ENCODE measurements around the gene WIZ.
"Not testable (repeated sequence)": the region's sequence is repeated elsewhere in the genome, so short reads cannot be mapped to it uniquely, and the experiment has no call there.

WIZ gene

DNA sequence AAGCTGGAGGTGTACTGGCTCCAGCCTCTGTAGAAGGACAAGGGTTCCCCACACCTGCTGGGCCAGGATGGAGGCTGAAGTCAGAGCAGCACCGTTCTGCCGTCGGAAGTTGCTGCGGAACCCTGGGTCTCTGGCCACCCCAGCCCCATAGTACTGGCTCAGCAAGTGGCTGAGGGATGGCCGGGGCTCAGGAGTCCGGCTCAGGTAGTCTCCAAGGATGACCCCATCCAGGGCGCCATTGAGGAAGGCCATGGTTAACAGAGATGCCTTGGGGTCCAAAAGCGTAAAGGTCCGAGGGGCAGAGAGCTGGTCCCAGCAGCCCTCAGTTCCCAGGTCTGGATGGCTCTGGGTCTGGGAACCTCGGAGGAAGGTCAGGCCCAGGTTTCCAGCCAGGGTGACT, 25.9 kb upstream of the WIZ start:
- H3K79me1 ChIP-seq (ENCODE audit: low read length), result no peaks in the 10 kb centered on the region
- no peak overlapping the region for H3K56ac ChIP-seq (ENCODE audit: low read length)
- no CpG with 5 or more reads among the region's 10 CpGs for WGBS (ENCODE audit: extremely low coverage, insufficient coverage, low lambda C conversion rate)
- DNase-seq, result no peak
- H3K79me2 ChIP-seq (ENCODE audit: control insufficient read depth, insufficient read depth, low read length), result no peaks in the 10 kb centered on the region
- H2BK5ac ChIP-seq (ENCODE audit: low read length), result no peak overlapping the region
- H4K5ac ChIP-seq (ENCODE audit: low read length), result no peak overlapping the region
- no peaks in the 10 kb centered on the region for H3K27me3 ChIP-seq (ENCODE audit: insufficient read depth, low read length, poor library complexity)
- H4K8ac ChIP-seq (ENCODE audit: low read depth, low read length), result no peak overlapping the region
- no peak overlapping the region for H3K4ac ChIP-seq (ENCODE audit: low read depth, low read length)
- H3K18ac ChIP-seq (ENCODE audit: low read length), result no peak overlapping the region
- H2AK5ac ChIP-seq (ENCODE audit: low read length), result no peak overlapping the region
- H3K4me3 ChIP-seq (ENCODE audit: low read length), result no peak overlapping the region
- H3K9ac ChIP-seq (ENCODE audit: low read length), result no peak overlapping the region
- no peak overlapping the region for H2BK15ac ChIP-seq (replicated peaks; ENCODE audit: low read depth)
- H3K27ac ChIP-seq (ENCODE audit: low read depth, low read length), result no peak overlapping the region
- no peaks in the 10 kb centered on the region for H3K4me1 ChIP-seq (ENCODE audit: control insufficient read depth, low read depth, low read length)
- no peak overlapping the region for H3K4me2 ChIP-seq (ENCODE audit: low read length)
- no peak overlapping the region for H3K23ac ChIP-seq (ENCODE audit: low read length)
- no peak overlapping the region for H2BK120ac ChIP-seq (ENCODE audit: low read depth, low read length)
- no peaks in the 10 kb centered on the region for H3K36me3 ChIP-seq (ENCODE audit: control insufficient read depth, insufficient read depth, low read length)

DNA sequence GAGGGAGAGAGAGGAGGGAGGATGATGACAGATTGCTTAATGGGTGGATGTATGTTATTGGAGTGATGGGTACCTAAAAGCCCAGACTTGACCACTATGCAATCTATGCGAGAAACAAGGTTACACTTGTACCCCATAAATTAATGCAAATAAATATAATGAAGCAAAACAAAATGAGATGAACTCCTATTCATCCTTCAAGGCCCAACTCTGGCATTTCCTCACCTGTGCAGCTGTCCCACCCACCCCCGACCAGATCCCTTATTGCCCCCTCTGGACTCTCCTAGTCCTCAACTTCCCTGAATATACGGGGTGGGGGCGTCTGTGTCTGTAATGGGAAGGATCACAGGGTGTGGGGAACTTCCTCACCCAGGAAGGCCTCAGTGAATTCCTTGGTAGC, 25.4 kb upstream of the WIZ start:
- Histone ChIP-seq H3K79me1 (ENCODE audit: low read length) (no peaks in the 10 kb centered on the region), H3K36me3 (ENCODE audit: control insufficient read depth, insufficient read depth, low read length) (no peaks in the 10 kb centered on the region), H2BK120ac (ENCODE audit: low read depth, low read length) (no peak overlapping the region), H3K56ac (ENCODE audit: low read length) (no peak overlapping the region), H4K8ac (ENCODE audit: low read depth, low read length) (no peak overlapping the region), H3K18ac (ENCODE audit: low read length) (no peak overlapping the region), H3K4ac (ENCODE audit: low read depth, low read length) (no peak overlapping the region), H4K5ac (ENCODE audit: low read length) (no peak overlapping the region), H3K79me2 (ENCODE audit: control insufficient read depth, insufficient read depth, low read length) (no peaks in the 10 kb centered on the region), H3K27ac (ENCODE audit: low read depth, low read length) (no peak overlapping the region), H3K9ac (ENCODE audit: low read length) (no peak overlapping the region), H3K27me3 (ENCODE audit: insufficient read depth, low read length, poor library complexity) (no peaks in the 10 kb centered on the region), H2AK5ac (ENCODE audit: low read length) (no peak overlapping the region), H3K4me2 (ENCODE audit: low read length) (no peak overlapping the region), H3K23ac (ENCODE audit: low read length) (no peak overlapping the region), H3K4me3 (ENCODE audit: low read length) (no peak overlapping the region), H2BK15ac (replicated peaks; ENCODE audit: low read depth) (no peak overlapping the region), H2BK5ac (ENCODE audit: low read length) (no peak overlapping the region), H3K4me1 (ENCODE audit: control insufficient read depth, low read depth, low read length) (no peaks in the 10 kb centered on the region)
- no peak for DNase-seq
- no CpG with 5 or more reads among the region's 4 CpGs for WGBS (ENCODE audit: extremely low coverage, insufficient coverage, low lambda C conversion rate)

DNA sequence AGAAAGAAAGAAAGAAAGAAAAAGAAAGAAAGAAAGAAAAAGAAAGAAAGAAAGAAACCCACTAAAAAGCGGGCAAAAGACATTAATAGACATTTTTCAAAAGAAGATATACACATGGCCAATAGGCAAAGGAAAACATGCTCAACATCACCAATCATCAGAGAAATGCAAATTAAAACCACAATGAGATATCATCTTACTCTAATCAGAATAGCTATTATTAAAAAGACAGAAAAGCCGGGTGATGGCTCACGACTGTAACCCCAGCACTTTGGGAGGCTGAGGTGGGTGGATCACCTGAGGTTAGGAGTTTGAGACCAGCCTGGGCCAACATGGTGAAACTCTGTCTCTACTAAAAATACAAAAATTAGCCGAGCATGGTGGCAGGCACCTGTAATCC, 24.1 kb upstream of the WIZ start:
- not testable (repeated sequence) for DNase-seq; H2BK120ac ChIP-seq (ENCODE audit: low read depth, low read length); H3K4ac ChIP-seq (ENCODE audit: low read depth, low read length); H3K18ac ChIP-seq (ENCODE audit: low read length); H3K23ac ChIP-seq (ENCODE audit: low read length); H3K9ac ChIP-seq (ENCODE audit: low read length); H2BK5ac ChIP-seq (ENCODE audit: low read length); H4K5ac ChIP-seq (ENCODE audit: low read length); H3K4me2 ChIP-seq (ENCODE audit: low read length); H2AK5ac ChIP-seq (ENCODE audit: low read length); H3K4me1 ChIP-seq (ENCODE audit: control insufficient read depth, low read depth, low read length); H3K79me1 ChIP-seq (ENCODE audit: low read length); H3K79me2 ChIP-seq (ENCODE audit: control insufficient read depth, insufficient read depth, low read length); H3K36me3 ChIP-seq (ENCODE audit: control insufficient read depth, insufficient read depth, low read length); H3K27ac ChIP-seq (ENCODE audit: low read depth, low read length); H3K27me3 ChIP-seq (ENCODE audit: insufficient read depth, low read length, poor library complexity); H3K56ac ChIP-seq (ENCODE audit: low read length); H2BK15ac ChIP-seq (replicated peaks; ENCODE audit: low read depth); H3K4me3 ChIP-seq (ENCODE audit: low read length); H4K8ac ChIP-seq (ENCODE audit: low read depth, low read length)
- no CpG with 5 or more reads among the region's 4 CpGs for WGBS (ENCODE audit: extremely low coverage, insufficient coverage, low lambda C conversion rate)

DNA sequence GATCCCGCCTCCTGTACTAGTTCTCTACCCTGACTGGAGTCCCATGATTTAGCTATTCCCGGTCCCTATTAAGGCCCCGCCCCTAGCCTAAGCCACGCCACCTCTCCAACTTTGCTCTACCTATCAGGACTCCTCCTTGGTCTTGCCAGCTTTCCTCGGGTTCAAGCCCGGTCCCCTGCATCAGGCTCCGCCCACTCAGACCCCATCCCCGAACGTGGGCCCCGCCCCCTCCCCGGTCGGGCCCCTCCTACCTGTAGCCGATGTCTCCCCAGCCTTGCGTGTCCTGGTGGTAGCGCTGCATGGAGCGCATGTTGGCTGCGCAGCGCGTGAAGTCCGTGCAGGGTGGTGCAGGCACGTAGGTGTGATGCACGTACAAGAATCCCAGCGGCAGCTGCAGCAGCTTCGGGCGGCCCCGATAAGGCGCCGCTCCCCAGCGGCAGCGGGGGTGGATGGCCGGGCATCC, 21.9 kb upstream of the WIZ start:
- DNase-seq, result no peak
- WGBS (ENCODE audit: extremely low coverage, insufficient coverage, low lambda C conversion rate), result no CpG with 5 or more reads among the region's 31 CpGs

DNA sequence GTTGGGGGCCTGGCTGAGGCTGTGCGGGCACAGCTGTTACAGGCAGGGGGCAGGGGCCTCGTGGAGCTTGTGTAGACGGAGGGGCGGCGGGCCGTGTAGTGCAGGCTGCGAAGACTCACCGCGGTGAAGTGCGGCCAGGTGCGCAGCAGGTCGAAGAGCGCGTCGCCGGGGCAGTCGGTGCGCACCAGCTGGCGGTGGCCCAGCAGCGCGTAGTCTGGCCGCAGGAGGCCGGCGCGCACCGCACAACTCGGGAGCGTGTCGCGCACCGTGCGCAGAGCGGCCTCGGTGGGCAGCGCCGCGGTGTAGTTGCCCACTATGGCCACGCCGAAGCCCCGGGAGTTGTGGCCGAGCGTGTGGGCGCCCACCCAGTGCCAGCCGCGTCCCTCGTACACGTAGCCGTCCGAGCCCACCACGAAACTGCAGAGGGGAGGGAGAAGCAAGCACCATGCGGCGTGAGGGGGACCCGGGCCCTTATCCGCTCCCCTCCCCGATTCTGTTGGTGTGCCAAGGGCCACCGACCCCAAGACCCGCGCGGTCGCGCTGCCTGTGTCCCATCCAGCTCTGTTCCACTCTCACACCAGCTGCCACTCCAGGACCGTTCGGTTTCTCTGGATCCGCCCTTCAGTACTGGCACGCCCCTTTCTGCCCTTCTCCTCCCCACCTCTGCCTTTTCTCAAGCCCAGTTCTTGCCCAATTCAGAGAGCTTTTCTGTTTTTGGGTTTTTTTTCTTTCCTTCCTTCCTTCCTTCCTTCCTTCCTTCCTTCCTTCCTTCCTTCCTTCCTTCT, 19.9 kb upstream of the WIZ start:
- H3K4me2 ChIP-seq (ENCODE audit: low read length), result no peak overlapping the region

More for the DNA sequence above, 21.9 kb upstream of the WIZ start:
- Histone ChIP-seq H2BK5ac (ENCODE audit: low read length) (no peak overlapping the region), H3K27me3 (ENCODE audit: insufficient read depth, low read length, poor library complexity) (peaks cover 5% of the 10 kb centered on the region), H3K79me1 (ENCODE audit: low read length) (no peaks in the 10 kb centered on the region), H4K8ac (ENCODE audit: low read depth, low read length) (no peak overlapping the region), H3K4me2 (ENCODE audit: low read length) (no peak overlapping the region), H3K4me1 (ENCODE audit: control insufficient read depth, low read depth, low read length) (no peaks in the 10 kb centered on the region), H3K23ac (ENCODE audit: low read length) (no peak overlapping the region), H2BK15ac (replicated peaks; ENCODE audit: low read depth) (no peak overlapping the region), H2AK5ac (ENCODE audit: low read length) (no peak overlapping the region), H3K36me3 (ENCODE audit: control insufficient read depth, insufficient read depth, low read length) (no peaks in the 10 kb centered on the region), H3K56ac (ENCODE audit: low read length) (no peak overlapping the region), H3K9ac (ENCODE audit: low read length) (no peak overlapping the region), H3K79me2 (ENCODE audit: control insufficient read depth, insufficient read depth, low read length) (no peaks in the 10 kb centered on the region), H2BK120ac (ENCODE audit: low read depth, low read length) (no peak overlapping the region), H3K4ac (ENCODE audit: low read depth, low read length) (no peak overlapping the region), H3K27ac (ENCODE audit: low read depth, low read length) (no peak overlapping the region), H3K18ac (ENCODE audit: low read length) (no peak overlapping the region), H4K5ac (ENCODE audit: low read length) (no peak overlapping the region), H3K4me3 (ENCODE audit: low read length) (no peak overlapping the region)

More for the DNA sequence above, 19.9 kb upstream of the WIZ start:
- Histone ChIP-seq H3K79me2 (ENCODE audit: control insufficient read depth, insufficient read depth, low read length) (no peaks in the 10 kb centered on the region), H2BK5ac (ENCODE audit: low read length) (no peak overlapping the region), H2BK15ac (replicated peaks; ENCODE audit: low read depth) (no peak overlapping the region), H3K36me3 (ENCODE audit: control insufficient read depth, insufficient read depth, low read length) (no peaks in the 10 kb centered on the region), H3K79me1 (ENCODE audit: low read length) (no peaks in the 10 kb centered on the region), H3K23ac (ENCODE audit: low read length) (no peak overlapping the region), H3K27ac (ENCODE audit: low read depth, low read length) (no peak overlapping the region), H3K4me1 (ENCODE audit: control insufficient read depth, low read depth, low read length) (no peaks in the 10 kb centered on the region), H2AK5ac (ENCODE audit: low read length) (no peak overlapping the region), H4K5ac (ENCODE audit: low read length) (no peak overlapping the region), H3K56ac (ENCODE audit: low read length) (no peak overlapping the region), H3K4ac (ENCODE audit: low read depth, low read length) (no peak overlapping the region), H3K18ac (ENCODE audit: low read length) (no peak overlapping the region), H4K8ac (ENCODE audit: low read depth, low read length) (no peak overlapping the region), H3K4me3 (ENCODE audit: low read length) (no peak overlapping the region), H3K9ac (ENCODE audit: low read length) (no peak overlapping the region), H2BK120ac (ENCODE audit: low read depth, low read length) (no peak overlapping the region), H3K27me3 (ENCODE audit: insufficient read depth, low read length, poor library complexity) (peaks cover 5% of the 10 kb centered on the region)
- WGBS (ENCODE audit: extremely low coverage, insufficient coverage, low lambda C conversion rate), result no CpG with 5 or more reads among the region's 65 CpGs
- no peak for DNase-seq

All from mesendoderm (in vitro differentiated cells).